SW 1271 (cell line): ENCODE measurements around the gene YIF1A.
A peak's percentile ranks its signal among the peaks of the same experiment; 100 is the strongest.
"Not testable (repeated sequence)": the region's sequence is repeated elsewhere in the genome, so short reads cannot be mapped to it uniquely, and the experiment has no call there.

Source experiments
- DNase-seq, 2 experiments: peaks; one replicate each; lab custom pipeline; 2025; lab: John Stamatoyannopoulos, UW

YIF1A gene

DNA sequence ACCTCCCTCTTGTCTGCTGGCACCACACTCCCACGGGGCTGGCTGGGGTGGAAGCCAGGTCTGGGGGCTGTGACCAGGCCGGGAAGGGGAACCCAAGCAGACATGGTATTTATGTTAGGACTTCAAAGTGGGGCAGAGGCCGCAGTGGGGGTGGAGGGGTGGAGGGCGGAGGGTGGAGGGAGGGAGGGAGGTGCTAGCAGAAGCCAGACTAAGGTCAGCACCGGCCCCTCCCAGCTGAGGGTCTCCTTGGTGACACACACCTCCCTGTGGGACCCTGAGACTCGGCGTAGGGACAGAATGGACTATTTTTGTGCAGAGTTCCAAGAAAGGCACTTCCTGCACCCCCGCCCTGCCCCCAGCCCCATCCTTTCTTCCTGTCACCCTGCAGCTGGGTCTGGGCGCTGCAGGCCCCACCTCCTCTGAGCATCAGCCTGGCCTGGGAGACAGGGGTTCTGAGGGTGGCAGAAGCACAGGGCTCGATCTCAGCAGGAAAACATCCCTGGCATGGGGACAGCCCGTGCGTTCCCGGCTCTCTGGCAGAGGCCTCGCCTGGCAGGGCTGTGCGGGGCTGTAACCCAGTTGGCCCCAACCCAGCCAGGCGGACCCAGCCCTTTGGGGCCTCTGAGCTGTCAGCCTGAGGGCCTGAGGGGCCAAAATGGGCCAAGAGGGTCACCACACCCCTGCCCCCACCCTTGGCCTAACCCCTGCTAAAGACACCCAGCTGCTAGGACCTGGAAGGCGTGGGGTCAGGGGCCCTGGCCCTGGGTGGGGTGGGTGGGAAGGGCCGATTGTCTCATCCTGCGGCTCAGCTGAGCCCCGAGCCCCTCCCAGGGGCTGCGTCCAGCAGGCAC lies 37.5 kb upstream of the YIF1A start:
- peak in 1 of 2 experiments; percentile 31 for DNase-seq

DNA sequence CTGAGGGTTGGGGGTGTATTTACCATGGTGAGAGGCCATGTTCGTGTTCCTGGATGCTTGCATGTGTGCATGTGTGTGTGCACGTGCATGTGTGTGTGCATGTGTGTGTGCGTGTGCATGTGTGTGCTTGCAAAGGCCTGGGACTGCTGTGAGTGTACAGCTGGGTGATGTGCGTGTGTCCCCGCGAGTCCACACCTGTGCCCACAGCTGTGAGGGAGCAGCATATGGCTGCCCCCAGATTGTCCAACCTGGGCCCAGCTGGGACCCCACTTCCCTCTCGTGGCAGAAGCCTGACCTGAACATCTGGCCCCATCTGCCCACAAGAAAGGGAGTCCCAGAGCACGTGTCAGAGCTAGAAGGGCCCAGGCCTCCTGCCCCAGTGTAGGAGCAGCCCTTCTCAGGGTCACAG lies 36.3 kb upstream of the YIF1A start:
- no peak for DNase-seq

DNA sequence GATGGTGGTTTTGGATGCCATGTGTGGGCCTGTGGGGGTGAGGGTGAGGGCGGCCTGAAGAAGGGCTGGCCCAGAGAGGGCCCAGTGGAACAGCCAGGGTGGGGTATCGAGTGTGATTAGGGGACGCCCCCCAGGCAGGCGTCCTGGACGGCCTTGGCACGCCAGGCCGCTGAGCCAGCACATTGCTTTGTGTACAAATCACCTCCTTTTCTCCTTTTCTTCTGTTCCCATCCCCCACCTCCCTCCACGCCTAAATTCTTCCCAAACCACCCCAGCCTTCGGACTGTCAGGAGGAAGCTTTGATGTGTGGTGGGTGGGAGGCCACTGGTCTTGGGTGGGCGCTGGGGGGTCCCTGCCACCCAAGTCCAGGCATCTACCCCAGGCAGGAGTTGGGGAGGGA lies 35.7 kb upstream of the YIF1A start:
- no peak for DNase-seq

DNA sequence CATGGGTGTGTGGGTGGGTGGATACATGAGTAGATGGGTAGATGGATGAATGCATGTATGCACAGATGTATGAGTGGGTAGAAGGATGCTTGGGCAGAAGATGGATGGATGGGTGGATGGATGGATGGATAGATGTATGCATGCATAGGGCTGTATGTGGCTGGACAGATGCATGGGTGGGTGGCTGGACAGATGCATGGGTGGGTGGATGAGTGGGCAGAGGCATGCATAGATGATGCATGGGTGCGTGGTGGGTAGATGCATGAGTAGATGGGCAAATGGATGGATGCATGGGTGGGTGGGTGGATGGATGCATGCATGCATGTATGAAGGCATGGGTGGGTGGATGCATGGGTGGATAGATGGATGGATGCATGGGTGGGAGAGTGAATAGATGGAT lies 34.7 kb upstream of the YIF1A start:
- no peak for DNase-seq

DNA sequence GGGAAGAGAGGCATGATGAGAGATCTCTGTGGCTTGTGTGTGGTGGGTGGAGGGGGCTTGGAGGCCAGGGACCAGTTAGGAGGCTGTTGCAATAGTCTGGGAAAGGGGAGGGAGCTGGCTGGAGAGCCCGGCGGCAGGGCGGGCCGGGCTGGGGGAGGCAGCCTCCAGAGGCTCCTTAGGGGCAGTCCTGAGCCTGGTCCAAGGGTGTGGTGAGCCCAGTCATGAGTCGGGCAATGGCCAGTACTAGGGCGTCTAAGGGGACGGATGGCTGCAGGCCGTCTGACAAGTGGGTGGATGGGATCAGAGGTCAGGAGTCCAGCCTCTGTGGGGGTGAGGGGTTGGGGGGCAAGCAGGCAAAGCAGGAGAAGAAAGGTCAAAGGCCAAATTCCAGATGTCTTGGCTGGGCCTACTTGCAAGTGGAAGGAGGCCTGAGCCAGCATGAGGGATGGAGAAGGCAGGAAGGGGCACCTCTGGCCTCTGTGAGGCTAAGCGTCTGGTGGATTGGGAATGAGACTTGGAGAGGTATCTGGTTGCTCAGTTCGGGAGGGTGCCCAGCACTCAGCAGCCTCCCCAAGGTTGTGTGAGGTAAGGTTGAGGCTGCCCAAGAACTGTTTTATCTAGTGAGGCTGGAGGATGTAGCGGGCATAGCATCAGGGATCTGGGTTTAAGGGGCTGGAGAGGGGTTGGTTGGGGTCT lies 33.9 kb upstream of the YIF1A start:
- no peak for DNase-seq

DNA sequence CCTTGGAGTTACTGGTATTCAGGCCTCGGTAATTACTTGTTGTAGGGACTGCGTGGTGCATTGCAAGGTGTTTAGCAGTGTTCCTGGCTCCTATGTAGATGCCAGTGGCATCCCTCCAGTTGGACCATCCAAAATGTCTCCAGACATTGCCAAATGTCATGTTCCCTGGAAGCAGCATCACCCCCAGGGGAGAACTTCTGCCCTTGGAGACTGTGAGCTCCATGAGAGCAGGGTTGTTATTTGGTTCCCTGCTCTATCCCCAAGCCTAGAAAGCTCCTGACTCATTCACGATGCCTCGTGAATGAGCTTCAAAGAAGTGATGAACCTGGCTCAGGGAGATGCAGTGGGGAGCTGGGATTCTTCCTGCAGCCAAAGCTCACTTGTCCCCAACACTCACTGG lies 32.7 kb upstream of the YIF1A start:
- no peak for DNase-seq

DNA sequence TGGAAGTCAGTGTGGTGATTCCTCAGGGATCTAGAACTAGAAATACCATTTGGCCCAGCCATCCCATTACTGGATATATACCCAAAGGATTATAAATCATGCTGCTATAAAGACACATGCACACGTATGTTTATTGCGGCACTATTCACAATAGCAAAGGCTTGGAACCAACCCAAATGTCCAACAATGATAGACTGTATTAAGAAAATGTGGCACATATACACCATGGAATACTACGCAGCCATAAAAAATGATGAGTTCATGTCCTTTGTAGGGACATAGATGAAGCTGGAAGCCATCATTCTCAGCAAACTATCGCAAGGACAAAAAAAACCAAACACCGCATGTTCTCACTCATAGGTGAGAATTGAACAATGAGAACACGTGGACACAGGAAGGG lies 31.8 kb upstream of the YIF1A start:
- not testable (repeated sequence) for DNase-seq

DNA sequence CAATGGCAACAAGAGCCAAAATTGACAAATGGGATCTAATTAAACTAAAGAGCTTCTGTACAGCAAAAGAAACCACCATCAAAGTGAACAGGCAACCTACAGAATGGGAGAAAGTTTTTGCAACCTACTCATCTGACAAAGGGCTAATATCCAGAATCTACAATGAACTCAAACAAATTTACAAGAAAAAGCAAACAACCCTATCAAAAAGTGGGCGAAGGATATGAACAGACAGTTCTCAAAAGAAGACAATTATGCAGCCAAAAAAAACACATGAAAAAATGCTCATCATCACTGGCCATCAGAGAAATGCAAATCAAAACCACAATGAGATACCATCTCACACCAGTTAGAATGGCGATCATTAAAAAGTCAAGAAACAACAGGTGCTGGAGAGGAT lies 31.3 kb upstream of the YIF1A start:
- DNase-seq = not testable (repeated sequence)

DNA sequence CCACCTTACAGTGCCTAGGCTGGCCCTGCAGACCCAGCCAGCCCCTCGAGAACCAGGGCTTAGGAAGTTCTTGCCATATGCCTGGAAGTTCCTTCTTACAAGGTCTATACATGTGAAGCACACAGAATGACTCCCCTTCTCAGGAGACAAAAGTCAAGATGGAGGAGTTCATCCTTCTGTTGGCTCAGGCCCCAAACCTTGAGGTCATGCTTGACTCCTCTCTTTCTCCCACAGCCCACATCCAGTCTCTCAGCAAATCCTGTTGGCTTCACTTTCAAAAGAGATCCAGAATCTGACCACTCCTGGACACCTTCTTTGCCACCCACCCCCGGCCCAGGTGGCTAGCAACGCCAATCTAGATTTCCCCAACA lies 29.6 kb upstream of the YIF1A start:
- no peak for DNase-seq

DNA sequence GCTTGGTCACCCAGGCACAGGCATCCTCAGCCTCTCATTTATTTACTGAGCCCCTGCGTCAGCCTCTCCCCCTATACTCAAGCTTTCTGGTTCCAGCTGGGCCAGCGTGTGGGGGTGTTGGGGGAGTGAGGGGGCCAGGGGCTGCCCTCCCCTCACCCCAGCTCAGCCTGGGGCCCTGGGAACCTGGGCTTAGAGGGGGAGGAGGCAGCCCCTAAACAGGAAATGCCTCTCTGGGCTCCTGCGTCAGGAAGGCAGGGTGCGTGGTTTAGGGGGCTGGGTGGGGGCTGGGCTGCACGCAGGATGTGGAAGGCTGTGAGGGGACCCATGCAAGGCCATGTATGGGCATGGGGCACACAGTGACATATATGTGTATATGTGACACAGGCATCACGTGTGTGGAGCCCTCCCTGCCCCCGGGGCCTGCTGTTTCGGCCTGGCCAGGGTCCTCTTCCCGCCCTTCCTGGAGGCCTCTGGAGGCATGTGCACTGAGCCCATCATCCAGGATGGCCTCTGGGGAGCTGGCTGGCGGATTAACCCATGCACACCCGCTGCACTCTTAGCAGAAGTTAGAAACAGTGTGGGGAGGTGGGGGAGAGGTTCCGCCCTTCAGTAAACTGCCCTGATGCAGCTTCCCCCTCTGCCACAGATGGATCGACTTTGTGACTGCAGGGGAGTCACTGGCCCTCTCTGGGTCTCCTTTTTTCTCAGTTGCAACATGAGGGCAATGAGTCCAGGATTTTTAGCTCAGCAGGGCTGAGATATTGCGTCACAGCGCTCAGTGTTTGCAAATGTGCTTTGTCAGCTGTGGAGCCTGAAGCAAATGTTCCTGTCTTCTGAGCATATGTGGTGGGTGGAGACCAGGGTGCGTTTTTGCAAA lies 29.0 kb upstream of the YIF1A start:
- DNase-seq = no peak

DNA sequence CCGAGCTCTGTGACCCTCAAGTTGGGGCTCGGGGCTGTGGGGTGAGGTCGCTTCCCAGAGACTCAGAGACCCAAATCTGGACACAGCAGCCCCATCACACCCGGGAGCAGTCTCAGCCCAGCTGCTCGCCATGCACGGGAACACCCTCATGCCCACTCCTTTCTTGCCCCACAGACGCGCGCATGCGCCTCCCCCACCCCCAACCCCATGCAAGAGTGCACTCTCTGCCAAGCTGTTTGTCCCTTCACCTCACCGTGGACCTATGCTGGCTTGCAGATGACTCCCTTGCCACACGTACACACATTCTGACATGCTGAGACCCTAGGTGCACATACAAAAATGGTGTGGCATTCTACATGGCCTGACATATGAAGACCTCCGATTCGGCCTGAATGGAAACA lies 28.4 kb upstream of the YIF1A start:
- no peak for DNase-seq

DNA sequence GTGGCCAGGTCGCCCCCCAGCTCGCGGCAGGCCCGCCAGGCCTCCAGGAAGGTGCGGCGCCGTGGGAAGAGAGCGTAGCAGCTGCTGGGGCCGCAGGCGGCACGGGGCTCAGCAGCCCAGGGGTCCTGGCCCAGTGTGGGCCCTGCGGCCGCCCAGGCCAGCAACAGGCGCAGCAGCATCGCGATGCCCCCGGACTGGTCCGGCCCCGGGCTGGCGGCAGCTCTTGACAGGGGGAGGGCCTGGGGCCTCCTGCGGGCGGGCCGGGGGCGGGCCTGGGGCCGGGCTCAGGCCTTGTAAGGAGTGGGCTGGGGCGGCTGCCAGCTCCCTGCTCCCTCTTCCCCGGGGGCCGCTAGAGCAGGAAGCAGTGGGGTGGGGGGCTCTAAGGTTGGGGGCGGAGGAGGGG lies 27.9 kb upstream of the YIF1A start, which contains the start of gene CD248:
TSS of gene CD248 (minus strand) at position 196 of the 403 bp plus-strand sequence. CDS start at position 179, 17 bp downstream.
- no peak for DNase-seq

DNA sequence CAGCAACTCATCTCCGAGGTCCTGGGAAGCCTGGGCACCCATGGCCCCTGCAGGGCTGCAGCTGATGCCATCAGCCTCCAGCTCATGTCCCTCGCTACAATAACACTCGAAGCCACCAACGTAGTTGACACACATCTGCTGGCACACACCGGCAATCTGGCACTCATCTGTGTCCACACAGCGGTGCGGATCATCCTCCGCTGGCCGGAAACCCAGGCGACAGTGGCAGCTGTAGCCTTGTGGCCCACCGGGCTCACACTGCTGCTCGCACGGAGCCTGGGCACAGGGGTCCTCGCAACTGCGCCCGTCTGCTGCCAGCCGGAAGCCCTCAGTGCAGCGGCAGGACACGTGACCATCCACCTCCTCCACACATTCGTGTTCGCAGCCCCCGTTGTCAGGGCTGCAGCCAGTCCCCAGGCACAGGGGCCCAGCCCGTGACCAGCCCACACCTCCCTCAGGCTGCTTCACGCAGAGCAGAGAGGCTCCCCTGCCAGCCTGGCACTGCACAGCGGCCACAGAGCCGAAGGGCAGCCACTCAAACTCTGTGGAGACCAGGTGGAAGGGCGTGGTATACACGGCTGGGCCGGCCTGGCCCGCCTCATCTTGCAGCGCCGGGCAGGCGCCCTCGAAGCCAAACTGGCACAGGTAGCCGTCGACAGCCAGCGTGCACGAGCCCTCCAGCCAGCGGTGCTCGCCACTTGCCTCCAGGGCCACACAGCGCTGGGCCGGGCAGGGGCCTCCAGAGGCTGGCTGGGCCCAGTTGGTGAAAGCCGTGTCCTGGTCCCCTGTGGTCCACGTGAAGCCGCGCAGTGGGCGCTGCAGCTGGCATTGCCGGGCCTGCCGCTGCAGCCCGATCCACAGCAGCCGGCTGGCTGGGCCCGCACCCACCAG lies 27.2 kb upstream of the YIF1A start:
- DNase-seq = no peak

DNA sequence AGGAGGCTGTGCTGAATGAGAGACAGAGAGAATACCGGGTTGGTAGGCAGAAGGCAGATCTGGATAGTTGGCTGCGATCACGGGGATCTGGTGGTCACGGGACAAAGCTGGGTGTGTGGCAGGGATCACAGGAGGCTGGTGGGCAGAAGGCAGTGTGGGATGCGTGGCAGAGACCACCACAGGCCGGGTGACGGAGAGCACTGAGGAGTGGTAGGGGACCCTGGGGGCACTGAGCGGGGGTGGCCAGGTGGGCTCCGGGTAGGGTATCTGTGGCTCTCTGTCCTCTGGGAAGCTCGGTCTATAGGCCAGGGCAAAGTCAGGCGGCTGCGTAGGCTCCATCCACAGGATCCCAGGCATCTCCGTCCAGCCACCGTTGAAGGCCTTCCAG lies 26.5 kb upstream of the YIF1A start:
- DNase-seq = no peak

DNA sequence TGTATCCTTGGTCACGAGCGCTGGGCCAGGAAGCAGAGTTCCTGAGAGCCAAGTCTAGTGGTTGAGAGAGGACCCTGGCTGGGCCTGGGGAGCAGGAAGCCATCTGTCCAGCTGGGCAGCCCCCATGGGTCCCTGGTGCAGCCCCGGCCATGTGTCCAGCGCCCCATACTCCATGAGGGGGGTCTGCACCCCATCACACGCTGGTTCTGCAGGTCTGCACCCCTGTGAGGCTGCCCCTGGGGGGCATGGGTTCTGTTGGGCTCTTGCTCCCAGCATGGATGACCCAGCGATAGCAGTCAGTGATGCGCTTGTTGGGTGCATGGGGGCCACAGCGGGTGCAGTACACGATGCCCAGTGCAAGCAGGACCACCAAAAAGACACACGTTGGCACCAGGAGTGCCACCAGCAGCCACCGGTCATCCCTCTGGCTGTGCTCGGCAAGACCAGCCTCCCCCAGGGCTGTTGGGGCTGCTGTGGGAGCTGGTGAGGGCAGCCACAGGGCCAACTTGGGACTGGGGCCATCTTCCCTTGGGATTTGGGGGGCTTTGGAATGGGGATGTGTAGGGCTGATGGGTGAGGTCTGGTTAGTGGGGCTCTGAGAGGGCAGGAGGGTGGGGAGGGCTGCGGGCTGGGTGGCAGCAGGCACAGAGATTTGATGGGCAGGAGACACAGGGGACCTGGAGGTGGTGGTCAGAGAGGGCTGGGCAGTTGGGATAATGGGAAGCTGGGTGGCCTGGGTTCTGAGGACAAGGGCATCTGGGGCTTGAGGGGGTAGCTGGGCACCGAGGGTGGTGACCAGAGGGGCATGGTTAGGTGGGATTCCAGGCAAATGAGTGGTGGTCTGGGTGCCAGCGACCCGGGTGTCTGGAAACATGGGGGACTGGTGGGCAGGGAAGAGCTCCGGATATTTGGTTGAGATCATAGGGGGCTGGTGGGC lies 25.9 kb upstream of the YIF1A start:
- DNase-seq = no peak

DNA sequence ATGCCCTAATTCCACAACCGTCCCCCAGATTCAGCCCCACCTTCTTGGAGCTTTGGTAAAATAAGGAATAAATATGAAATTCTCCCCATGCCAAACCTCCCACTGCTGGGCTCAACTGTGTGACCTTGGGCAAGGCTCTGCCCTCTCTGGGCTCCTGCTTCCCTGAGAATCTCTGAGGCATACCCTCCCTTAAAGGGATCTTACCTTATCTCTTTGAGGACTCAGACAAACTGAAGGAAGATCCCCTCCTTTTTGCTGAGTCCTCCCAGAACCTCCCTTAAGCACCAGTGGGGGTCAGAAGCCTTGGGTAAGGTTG lies 25.2 kb upstream of the YIF1A start:
- no peak for DNase-seq

DNA sequence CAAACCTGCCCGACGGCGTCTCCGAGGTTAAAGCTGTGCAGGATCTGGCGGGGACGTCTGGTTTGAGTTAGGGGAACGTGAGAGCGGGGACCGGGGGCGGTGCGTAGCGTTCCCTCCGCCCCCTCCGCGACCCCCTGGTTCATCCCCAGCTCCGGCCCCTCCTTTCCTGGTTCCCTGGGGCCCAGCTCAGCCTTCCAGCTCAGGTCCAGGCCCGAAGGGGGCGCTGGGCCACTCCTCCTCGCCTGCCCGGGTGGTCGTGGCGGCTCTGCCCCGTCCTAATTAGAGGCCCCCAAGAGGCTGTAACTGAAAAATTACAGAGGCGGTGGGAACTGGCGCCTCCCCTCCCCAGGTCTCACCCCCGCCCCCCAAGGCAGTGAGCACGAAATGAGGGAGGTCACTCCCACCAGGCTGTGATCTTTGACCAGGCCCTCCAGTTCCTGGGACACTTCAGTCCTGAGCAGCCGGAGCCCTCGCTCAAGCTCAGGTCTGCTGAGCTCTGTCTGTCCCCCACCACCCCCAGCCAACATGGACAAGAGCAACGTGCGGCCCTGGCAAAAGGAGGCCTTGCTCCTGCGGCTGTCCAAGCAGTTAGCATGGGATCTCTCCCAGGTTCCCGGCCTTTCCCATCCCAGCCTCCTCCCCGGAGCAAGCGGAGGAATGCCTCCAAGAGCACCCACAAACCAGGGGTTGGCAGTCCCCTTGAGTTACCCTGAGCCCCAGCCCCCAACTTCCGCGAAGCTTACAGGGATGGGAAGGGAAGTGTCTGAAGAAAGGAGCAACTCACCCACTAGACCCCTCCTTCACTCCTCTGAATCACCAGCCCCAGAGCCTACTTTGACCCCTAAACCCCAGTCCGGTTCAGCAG lies 24.6 kb upstream of the YIF1A start:
- no peak for DNase-seq

DNA sequence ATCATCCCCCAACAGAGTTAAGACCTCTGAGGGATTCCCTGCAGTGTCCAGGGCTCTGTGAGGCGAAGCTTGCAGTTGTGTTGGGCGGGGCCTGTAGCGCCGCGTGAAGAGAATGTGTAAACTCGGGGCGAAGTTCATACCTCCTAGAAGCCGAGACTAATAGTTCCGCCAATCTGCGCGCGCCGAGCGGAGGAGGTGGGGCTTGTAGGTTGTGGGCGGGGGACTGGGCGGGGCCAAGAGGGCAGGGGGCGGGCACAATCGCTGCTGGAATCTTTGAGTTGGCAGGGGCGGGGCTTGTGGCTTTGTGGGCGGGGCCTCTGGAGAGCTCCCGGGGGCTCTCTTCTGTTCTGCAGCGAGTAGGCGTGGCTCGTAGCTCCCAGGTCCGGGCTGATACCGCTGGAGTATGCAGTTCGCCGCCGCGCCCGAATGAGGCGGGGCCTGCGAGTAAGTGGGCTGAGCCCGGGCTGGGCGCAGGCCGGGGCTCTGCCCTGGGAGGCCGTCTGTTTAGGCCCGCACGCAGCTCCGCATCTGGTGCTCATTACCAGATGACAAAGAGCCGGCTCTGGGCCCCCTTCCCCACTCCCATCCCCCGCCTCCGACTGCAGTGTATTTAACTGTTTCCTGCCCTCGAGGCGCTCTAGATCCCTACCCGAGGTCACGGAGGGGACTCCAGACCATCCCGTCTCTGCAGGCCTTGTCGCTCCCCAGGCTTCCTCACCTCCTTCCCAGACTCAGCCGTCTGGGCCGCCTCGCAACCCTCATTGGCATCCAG lies 23.8 kb upstream of the YIF1A start:
- DNase-seq = peak; percentile 85 to 93
